HepG2 (cell line): ENCODE results near the gene CLDN7. TPM values are rescaled to one million over a fixed set of nuclear protein-coding genes. Genes with fewer than 3 reads are reported as not detected.

Source experiments
- BRD4 ChIP-seq: sonication (generic); formaldehyde crosslinking; IDR thresholded peaks from 2 replicates; pipeline ENCODE4 v1.4.0; 2020; ENCODE audit warnings: missing genetic modification reagents
- CBFB ChIP-seq: sonication (generic); formaldehyde crosslinking; IDR thresholded peaks from 2 replicates; pipeline ENCODE4 v1.4.0; 2020; ENCODE audit warnings: missing genetic modification reagents
- FLYWCH1 ChIP-seq: sonication (generic); formaldehyde crosslinking; IDR thresholded peaks from 2 replicates; pipeline ENCODE4 v1.8.1; 2023; ENCODE audit warnings: mild to moderate bottlenecking, missing genetic modification reagents
- GATAD1 ChIP-seq: IDR thresholded peaks from 2 replicates; pipeline ENCODE4 v1.6.1; 2016; ENCODE audit warnings: missing genetic modification reagents, missing compliant biosample characterization
- HNF4A ChIP-seq: sonication (generic); formaldehyde crosslinking; IDR thresholded peaks from 2 replicates; pipeline ENCODE4 v1.4.0; 2020; ENCODE audit warnings: missing genetic modification reagents
- KLF9 ChIP-seq: IDR thresholded peaks from 2 replicates; pipeline ENCODE4 v1.6.1; 2016; ENCODE audit warnings: low read depth
- MBD4 ChIP-seq: IDR thresholded peaks from 2 replicates; pipeline ENCODE4 v1.6.1; 2012; ENCODE audit warnings: low read length, inconsistent platforms, borderline replicate concordance
- NCOR1 ChIP-seq: fragments of 200-600 bp; sonication (generic); IDR thresholded peaks from 2 replicates; pipeline ENCODE4 v1.7.0; 2017; ENCODE audit warnings: antibody characterized with exemption, low read length, borderline replicate concordance
- NKX3-1 ChIP-seq: sonication (generic); formaldehyde crosslinking; IDR thresholded peaks from 2 replicates; pipeline ENCODE4 v1.5.0; 2020; ENCODE audit warnings: missing genetic modification reagents
- SKI ChIP-seq: fragments of 450-650 bp; IDR thresholded peaks from one replicate; pipeline ENCODE4 v1.6.1; 2018; ENCODE audit warnings: mild to moderate bottlenecking; ENCODE audit not compliant: partially characterized antibody
- STAG1 ChIP-seq: sonication (generic); formaldehyde crosslinking; IDR thresholded peaks from 2 replicates; pipeline ENCODE4 v1.4.0; 2020; ENCODE audit warnings: missing genetic modification reagents
- TGIF2 ChIP-seq: IDR thresholded peaks from 2 replicates; pipeline ENCODE4 v1.6.1; 2016; ENCODE audit warnings: control low read depth, missing compliant biosample characterization
- ZNF343 ChIP-seq: sonication (generic); formaldehyde crosslinking; IDR thresholded peaks from 2 replicates; pipeline ENCODE4 v1.4.0; 2020; ENCODE audit warnings: mild to moderate bottlenecking, missing genetic modification reagents
- polyA plus RNA-seq, 8 experiments: library from polyadenylated mRNA; depleted of rRNA in 3 of 8; stranded (reverse) in 7 of 8; unstranded in 1 of 8; fragments of >200 nt; fragmentation: Illumina TruSeq in 4 of 8; extraction: Trizol in 4 of 8; gene quantifications; 2 replicates each; pipeline versions ENCODE4 v1.2.1 to v1.2.3, GENCODE V29; 2011 to 2016; ENCODE audit warnings: low read depth in 4 of 8, missing spikeins in 1 of 8, mixed read lengths in 1 of 8; ENCODE audit not compliant: insufficient read depth in 1 of 8
- total RNA-seq, 5 experiments: library from RNA; depleted of rRNA; stranded (reverse); fragments of >200 nt; fragmentation: Illumina TruSeq; extraction: Trizol; gene quantifications; 2 replicates each; pipeline ENCODE4 v1.2.3, GENCODE V29; 2016; ENCODE audit warnings: low read depth in 1 of 5
- TF ChIP-seq, protein P1 (sequence below): sonication (generic); formaldehyde crosslinking; IDR thresholded peaks from 2 replicates; pipeline ENCODE4 v1.8.1; 2023; ENCODE audit warnings: missing genetic modification reagents, mild to moderate bottlenecking, borderline replicate concordance
- TF ChIP-seq, protein P2 (sequence below): IDR thresholded peaks from 2 replicates; pipeline ENCODE4 v1.4.0; 2020; ENCODE audit warnings: mild to moderate bottlenecking, missing genetic modification reagents
- TF ChIP-seq, protein P3 (sequence below): sonication (generic); formaldehyde crosslinking; IDR thresholded peaks from 2 replicates; pipeline ENCODE4 v1.4.0; 2020; ENCODE audit warnings: mild to moderate bottlenecking, missing genetic modification reagents
- TF ChIP-seq, protein P4 (sequence below): sonication (generic); formaldehyde crosslinking; IDR thresholded peaks from 2 replicates; pipeline ENCODE4 v1.5.1; 2020; ENCODE audit warnings: missing genetic modification reagents, mild to moderate bottlenecking, borderline replicate concordance
- TF ChIP-seq, protein P5 (sequence below): fragments of 450-650 bp; IDR thresholded peaks from 2 replicates; pipeline ENCODE4 v1.6.1; 2016
- TF ChIP-seq, protein P6 (sequence below): sonication (generic); formaldehyde crosslinking; IDR thresholded peaks from 2 replicates; pipeline ENCODE4 v1.4.0; 2020; ENCODE audit warnings: missing genetic modification reagents

Gene CLDN7
- total and polyA plus RNA-seq, 2 of the 13 experiments (the other 11 are each of a cell fraction or from before 2014, with no cell fraction given) = not detected

DNA sequence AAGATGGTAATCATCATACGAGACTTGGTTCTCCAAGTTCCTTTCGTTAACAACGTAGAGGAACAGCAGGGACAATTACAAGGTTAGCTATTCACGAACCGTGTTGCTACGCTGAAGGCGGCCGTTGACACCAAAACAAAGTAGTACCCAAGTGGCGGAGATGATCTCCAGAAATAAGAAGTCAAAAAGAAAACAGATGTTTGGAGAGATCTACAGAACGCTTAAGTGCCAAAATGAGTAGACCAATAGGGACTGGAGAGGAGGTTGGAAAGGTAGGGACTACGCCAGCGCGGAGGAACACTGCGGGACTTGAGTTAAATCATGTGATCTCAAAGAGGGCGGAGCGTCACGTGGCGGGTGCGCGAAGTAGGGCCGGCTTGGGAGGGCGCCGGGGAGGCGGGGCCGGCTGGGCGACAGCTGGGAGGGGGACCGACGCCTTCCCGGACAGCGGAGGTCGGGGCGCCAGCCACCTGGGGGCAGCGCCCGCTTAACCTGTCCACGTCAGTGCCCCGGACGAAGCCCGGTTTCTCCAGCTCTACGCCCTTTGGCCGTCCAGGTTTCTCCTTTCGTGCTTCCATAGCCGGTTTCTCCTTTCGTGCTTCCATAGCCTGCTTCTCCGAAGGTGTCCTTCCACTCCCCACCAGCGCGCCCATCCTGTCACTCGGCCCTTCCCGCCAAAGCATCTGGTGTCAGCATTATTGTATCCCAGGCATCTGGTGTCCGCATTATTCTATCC, 19.4 kb downstream of the CLDN7 start (continued):
- TF ChIP-seq NCOR1 (peak; percentile 66; the same call in 1 of the 2 replicates), STAG1 (CRISPR knock-in tag) (peak; percentile 40), TGIF2 (CRISPR knock-in tag) (peak; percentile 95), CBFB (CRISPR knock-in tag) (peak; percentile 76), SKI (peak; percentile 73), MBD4 (0 out of 2 replicates have a peak, but pooled peaks have one; percentile 83), HNF4A (CRISPR knock-in tag) (peak; percentile 46), NKX3-1 (CRISPR knock-in tag) (no peak), BRD4 (CRISPR knock-in tag) (0 out of 2 replicates have a peak, but pooled peaks have one; percentile 61), GATAD1 (peak; percentile 91), FLYWCH1 (CRISPR knock-in tag) (no peak), KLF9 (CRISPR knock-in tag) (0 out of 2 replicates have a peak, but pooled peaks have one; percentile 51), ZNF343 (no peak)
- TF ChIP-seq, protein P1, sequence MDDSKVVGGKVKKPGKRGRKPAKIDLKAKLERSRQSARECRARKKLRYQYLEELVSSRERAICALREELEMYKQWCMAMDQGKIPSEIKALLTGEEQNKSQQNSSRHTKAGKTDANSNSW (CRISPR knock-in tag) = no peak
- TF ChIP-seq, protein P2, sequence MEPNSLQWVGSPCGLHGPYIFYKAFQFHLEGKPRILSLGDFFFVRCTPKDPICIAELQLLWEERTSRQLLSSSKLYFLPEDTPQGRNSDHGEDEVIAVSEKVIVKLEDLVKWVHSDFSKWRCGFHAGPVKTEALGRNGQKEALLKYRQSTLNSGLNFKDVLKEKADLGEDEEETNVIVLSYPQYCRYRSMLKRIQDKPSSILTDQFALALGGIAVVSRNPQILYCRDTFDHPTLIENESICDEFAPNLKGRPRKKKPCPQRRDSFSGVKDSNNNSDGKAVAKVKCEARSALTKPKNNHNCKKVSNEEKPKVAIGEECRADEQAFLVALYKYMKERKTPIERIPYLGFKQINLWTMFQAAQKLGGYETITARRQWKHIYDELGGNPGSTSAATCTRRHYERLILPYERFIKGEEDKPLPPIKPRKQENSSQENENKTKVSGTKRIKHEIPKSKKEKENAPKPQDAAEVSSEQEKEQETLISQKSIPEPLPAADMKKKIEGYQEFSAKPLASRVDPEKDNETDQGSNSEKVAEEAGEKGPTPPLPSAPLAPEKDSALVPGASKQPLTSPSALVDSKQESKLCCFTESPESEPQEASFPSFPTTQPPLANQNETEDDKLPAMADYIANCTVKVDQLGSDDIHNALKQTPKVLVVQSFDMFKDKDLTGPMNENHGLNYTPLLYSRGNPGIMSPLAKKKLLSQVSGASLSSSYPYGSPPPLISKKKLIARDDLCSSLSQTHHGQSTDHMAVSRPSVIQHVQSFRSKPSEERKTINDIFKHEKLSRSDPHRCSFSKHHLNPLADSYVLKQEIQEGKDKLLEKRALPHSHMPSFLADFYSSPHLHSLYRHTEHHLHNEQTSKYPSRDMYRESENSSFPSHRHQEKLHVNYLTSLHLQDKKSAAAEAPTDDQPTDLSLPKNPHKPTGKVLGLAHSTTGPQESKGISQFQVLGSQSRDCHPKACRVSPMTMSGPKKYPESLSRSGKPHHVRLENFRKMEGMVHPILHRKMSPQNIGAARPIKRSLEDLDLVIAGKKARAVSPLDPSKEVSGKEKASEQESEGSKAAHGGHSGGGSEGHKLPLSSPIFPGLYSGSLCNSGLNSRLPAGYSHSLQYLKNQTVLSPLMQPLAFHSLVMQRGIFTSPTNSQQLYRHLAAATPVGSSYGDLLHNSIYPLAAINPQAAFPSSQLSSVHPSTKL (CRISPR knock-in tag) = peak; percentile 76
- TF ChIP-seq, protein P3, sequence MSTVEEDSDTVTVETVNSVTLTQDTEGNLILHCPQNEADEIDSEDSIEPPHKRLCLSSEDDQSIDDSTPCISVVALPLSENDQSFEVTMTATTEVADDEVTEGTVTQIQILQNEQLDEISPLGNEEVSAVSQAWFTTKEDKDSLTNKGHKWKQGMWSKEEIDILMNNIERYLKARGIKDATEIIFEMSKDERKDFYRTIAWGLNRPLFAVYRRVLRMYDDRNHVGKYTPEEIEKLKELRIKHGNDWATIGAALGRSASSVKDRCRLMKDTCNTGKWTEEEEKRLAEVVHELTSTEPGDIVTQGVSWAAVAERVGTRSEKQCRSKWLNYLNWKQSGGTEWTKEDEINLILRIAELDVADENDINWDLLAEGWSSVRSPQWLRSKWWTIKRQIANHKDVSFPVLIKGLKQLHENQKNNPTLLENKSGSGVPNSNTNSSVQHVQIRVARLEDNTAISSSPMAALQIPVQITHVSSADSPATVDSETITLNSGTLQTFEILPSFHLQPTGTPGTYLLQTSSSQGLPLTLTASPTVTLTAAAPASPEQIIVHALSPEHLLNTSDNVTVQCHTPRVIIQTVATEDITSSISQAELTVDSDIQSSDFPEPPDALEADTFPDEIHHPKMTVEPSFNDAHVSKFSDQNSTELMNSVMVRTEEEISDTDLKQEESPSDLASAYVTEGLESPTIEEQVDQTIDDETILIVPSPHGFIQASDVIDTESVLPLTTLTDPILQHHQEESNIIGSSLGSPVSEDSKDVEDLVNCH (CRISPR knock-in tag) = no peak
- TF ChIP-seq, protein P4, sequence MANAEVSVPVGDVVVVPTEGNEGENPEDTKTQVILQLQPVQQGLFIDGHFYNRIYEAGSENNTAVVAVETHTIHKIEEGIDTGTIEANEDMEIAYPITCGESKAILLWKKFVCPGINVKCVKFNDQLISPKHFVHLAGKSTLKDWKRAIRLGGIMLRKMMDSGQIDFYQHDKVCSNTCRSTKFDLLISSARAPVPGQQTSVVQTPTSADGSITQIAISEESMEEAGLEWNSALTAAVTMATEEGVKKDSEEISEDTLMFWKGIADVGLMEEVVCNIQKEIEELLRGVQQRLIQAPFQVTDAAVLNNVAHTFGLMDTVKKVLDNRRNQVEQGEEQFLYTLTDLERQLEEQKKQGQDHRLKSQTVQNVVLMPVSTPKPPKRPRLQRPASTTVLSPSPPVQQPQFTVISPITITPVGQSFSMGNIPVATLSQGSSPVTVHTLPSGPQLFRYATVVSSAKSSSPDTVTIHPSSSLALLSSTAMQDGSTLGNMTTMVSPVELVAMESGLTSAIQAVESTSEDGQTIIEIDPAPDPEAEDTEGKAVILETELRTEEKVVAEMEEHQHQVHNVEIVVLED (CRISPR knock-in tag) = peak; percentile 74
- TF ChIP-seq, protein P5, sequence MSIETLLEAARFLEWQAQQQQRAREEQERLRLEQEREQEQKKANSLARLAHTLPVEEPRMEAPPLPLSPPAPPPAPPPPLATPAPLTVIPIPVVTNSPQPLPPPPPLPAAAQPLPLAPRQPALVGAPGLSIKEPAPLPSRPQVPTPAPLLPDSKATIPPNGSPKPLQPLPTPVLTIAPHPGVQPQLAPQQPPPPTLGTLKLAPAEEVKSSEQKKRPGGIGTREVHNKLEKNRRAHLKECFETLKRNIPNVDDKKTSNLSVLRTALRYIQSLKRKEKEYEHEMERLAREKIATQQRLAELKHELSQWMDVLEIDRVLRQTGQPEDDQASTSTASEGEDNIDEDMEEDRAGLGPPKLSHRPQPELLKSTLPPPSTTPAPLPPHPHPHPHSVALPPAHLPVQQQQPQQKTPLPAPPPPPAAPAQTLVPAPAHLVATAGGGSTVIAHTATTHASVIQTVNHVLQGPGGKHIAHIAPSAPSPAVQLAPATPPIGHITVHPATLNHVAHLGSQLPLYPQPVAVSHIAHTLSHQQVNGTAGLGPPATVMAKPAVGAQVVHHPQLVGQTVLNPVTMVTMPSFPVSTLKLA = peak; percentile 76
- TF ChIP-seq, protein P6, sequence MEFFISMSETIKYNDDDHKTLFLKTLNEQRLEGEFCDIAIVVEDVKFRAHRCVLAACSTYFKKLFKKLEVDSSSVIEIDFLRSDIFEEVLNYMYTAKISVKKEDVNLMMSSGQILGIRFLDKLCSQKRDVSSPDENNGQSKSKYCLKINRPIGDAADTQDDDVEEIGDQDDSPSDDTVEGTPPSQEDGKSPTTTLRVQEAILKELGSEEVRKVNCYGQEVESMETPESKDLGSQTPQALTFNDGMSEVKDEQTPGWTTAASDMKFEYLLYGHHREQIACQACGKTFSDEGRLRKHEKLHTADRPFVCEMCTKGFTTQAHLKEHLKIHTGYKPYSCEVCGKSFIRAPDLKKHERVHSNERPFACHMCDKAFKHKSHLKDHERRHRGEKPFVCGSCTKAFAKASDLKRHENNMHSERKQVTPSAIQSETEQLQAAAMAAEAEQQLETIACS (CRISPR knock-in tag) = no peak; the same call in 1 of the 2 replicates
